Mesendoderm (in vitro differentiated cells): ENCODE results near the gene ABR.

ENCODE experiments used
- DNase-seq: peaks from one replicate; pipeline ENCODE4 v3.0.0; 2013
- H2AK5ac ChIP-seq: 2 replicates; pipeline ENCODE4 v1.6.1; 2013; ENCODE audit warnings: low read length, inconsistent platforms
- H2BK120ac ChIP-seq: 2 replicates; pipeline ENCODE4 v1.6.1; 2013; ENCODE audit warnings: low read depth, mild to moderate bottlenecking, low read length, moderate library complexity, mixed read lengths
- H2BK15ac ChIP-seq: replicated peaks from 2 replicates; pipeline ENCODE4 v1.6.1; 2013; ENCODE audit warnings: low read depth, mild to moderate bottlenecking, moderate library complexity
- H2BK5ac ChIP-seq: 2 replicates; pipeline ENCODE4 v1.6.1; 2013; ENCODE audit warnings: low read length, inconsistent platforms
- H3K18ac ChIP-seq: 2 replicates; pipeline ENCODE4 v1.6.1; 2013; ENCODE audit warnings: mild to moderate bottlenecking, low read length, mixed read lengths
- H3K23ac ChIP-seq: one replicate; pipeline ENCODE4 v1.6.1; 2013; ENCODE audit warnings: low read length
- H3K27ac ChIP-seq: 2 replicates; pipeline ENCODE4 v1.5.1; 2013; ENCODE audit warnings: low read depth, mild to moderate bottlenecking, inconsistent platforms, low read length, moderate library complexity
- H3K27me3 ChIP-seq: 2 replicates; pipeline ENCODE4 v1.6.1; 2013; ENCODE audit warnings: low read length, control low read depth, mild to moderate bottlenecking, inconsistent platforms; ENCODE audit not compliant: insufficient read depth, poor library complexity
- H3K36me3 ChIP-seq: 2 replicates; pipeline ENCODE4 v1.6.1; 2013; ENCODE audit warnings: low read length, inconsistent platforms; ENCODE audit not compliant: control insufficient read depth, insufficient read depth
- H3K4ac ChIP-seq: one replicate; pipeline ENCODE4 v1.6.1; 2013; ENCODE audit warnings: low read depth, mild to moderate bottlenecking, low read length, moderate library complexity
- H3K4me1 ChIP-seq: 2 replicates; pipeline ENCODE4 v1.6.1; 2013; ENCODE audit warnings: low read depth, low read length, inconsistent platforms; ENCODE audit not compliant: control insufficient read depth
- H3K4me2 ChIP-seq: 2 replicates; pipeline ENCODE4 v1.6.1; 2013; ENCODE audit warnings: low read length
- H3K4me3 ChIP-seq: 2 replicates; pipeline ENCODE4 v1.5.1; 2013; ENCODE audit warnings: mild to moderate bottlenecking, low read length
- H3K56ac ChIP-seq: one replicate; pipeline ENCODE4 v1.6.1; 2013; ENCODE audit warnings: low read length
- H3K79me1 ChIP-seq: 2 replicates; pipeline ENCODE4 v1.6.1; 2013; ENCODE audit warnings: low read length, inconsistent platforms
- H3K79me2 ChIP-seq: 2 replicates; pipeline ENCODE4 v1.6.1; 2013; ENCODE audit warnings: mild to moderate bottlenecking, low read length; ENCODE audit not compliant: control insufficient read depth, insufficient read depth
- H3K9ac ChIP-seq: 2 replicates; pipeline ENCODE4 v1.6.1; 2013; ENCODE audit warnings: low read length, inconsistent platforms
- H4K5ac ChIP-seq: one replicate; pipeline ENCODE4 v1.6.1; 2013; ENCODE audit warnings: low read length
- H4K8ac ChIP-seq: one replicate; pipeline ENCODE4 v1.6.1; 2013; ENCODE audit warnings: low read depth, mild to moderate bottlenecking, control low read depth, low read length, moderate library complexity
- WGBS: extraction: QIAGEN DNeasy Blood & Tissue Kit; methylation state at CpG from one replicate; pipeline ENCODE4 v1.1.7; 2013; ENCODE audit warnings: low lambda C conversion rate, missing lambda C conversion rate; ENCODE audit not compliant: insufficient coverage; ENCODE audit errors: extremely low coverage; 5-methylcytosine and 5-hydroxymethylcytosine counted together

The ABR gene

DNA sequence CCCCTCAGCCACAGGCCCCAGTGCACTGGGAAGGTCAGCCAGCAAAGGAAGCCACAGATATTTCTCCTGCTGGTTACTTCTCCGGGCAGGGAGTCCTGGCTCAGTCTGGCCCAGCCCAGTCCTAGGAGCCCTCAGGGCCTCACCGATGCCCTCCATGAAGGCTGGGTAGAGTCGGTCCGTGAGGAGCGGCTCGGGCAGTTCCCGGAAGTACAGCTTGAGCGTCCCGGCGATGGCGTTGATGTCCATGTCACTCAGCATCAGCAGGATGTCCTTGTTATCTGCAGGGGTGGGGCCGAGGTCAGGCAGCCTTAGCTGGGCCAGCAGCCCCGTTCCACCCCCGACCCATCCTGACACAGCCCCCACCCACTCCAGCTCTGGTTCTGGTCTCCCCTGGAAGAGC lies 169.2 kb downstream of the ABR start:
- H4K5ac ChIP-seq: no peak overlapping the region
- no peaks in the 10 kb centered on the region for H3K27me3 ChIP-seq
- no peak overlapping the region for H3K4me2 ChIP-seq
- no peak overlapping the region for H3K4me3 ChIP-seq
- H3K79me2 ChIP-seq: no peaks in the 10 kb centered on the region
- H3K4ac ChIP-seq: no peak overlapping the region
- H2BK15ac ChIP-seq: no peak overlapping the region
- no peak overlapping the region for H4K8ac ChIP-seq
- no peaks in the 10 kb centered on the region for H3K4me1 ChIP-seq
- no peak overlapping the region for H2AK5ac ChIP-seq
- H3K18ac ChIP-seq: no peak overlapping the region
- H2BK5ac ChIP-seq: no peak overlapping the region
- H3K36me3 ChIP-seq: no peaks in the 10 kb centered on the region
- H3K27ac ChIP-seq: no peak overlapping the region
- WGBS: no CpG with 5 or more reads among the region's 14 CpGs
- H3K56ac ChIP-seq: no peak overlapping the region
- no peak overlapping the region for H3K9ac ChIP-seq
- H2BK120ac ChIP-seq: no peak overlapping the region
- DNase-seq: no peak
- no peak overlapping the region for H3K23ac ChIP-seq
- H3K79me1 ChIP-seq: no peaks in the 10 kb centered on the region

DNA sequence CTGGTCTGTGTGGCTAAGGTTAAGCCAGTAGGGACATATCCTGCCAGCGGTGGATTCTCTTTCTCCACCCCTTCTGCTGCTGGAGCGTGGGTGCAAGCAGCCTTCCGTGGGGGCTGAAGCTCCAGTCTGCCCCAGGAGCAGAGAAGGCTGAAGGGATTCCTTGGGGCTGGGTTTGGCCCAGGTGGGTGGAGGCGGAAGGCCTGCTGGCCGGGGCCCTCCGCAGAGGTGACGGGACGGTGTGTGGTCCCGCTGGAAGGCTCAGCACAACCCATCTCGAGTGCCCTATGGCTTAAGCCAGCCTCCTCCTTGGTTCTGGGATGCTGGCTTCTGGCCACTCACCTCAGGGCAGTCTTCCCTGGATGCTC lies 169.7 kb downstream of the ABR start:
- Histone ChIP-seq H3K4me2 (no peak overlapping the region), H3K4me3 (no peak overlapping the region), H4K5ac (no peak overlapping the region), H2BK5ac (no peak overlapping the region), H3K56ac (no peak overlapping the region), H3K27me3 (no peaks in the 10 kb centered on the region), H2BK15ac (no peak overlapping the region), H2BK120ac (no peak overlapping the region), H3K23ac (no peak overlapping the region), H3K27ac (no peak overlapping the region), H4K8ac (no peak overlapping the region), H3K36me3 (no peaks in the 10 kb centered on the region), H2AK5ac (no peak overlapping the region), H3K79me2 (no peaks in the 10 kb centered on the region), H3K79me1 (no peaks in the 10 kb centered on the region), H3K4me1 (no peaks in the 10 kb centered on the region), H3K9ac (no peak overlapping the region), H3K18ac (no peak overlapping the region), H3K4ac (no peak overlapping the region)
- no peak for DNase-seq
- WGBS: no CpG with 5 or more reads among the region's 10 CpGs

DNA sequence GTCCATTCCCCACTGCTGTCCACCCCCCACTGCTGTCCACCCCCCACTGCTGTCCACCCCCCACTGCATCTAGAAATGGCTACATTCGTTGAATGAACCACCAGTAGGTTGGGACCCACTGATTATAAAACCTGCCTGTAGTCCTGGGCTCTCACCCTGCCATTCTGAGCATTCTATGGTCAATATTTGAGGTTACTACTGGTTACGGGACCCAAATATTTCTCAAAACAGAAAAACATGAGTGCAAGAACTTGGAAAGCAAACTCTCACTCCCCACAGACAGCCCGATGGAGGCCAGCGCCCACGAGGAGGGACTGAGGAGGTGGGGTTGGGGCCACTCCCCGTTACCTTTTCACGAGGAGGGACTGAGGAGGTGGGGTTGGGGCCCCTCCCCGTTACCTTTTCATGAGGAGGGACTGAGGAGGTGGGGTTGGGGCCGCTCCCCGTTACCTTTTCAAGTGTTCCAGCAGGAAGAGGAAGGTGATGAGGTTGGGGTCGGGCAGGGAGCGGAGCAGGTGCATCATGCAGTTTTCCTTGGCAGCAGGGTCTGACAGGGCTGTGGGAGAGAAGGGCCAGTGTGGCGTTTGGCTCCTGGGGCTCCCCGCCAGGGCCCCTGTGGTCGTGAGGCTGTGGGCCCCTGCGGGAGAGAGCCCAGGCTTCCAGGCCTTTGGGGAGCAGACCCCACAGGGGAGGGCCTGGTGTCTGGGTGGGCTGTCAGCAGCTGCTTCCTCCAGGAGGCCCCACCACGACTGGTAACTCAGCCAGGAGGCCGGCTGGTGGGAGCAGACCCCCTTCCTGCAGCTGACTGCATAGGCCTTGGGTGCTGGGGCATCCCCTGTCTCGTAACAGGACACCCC lies 170.3 kb downstream of the ABR start:
- Histone ChIP-seq H2BK120ac (no peak overlapping the region), H3K36me3 (no peaks in the 10 kb centered on the region), H3K4ac (no peak overlapping the region), H3K4me1 (no peaks in the 10 kb centered on the region), H3K27me3 (no peaks in the 10 kb centered on the region), H3K9ac (no peak overlapping the region), H2BK15ac (no peak overlapping the region), H4K5ac (no peak overlapping the region), H3K79me1 (no peaks in the 10 kb centered on the region), H3K18ac (no peak overlapping the region), H3K4me2 (no peak overlapping the region), H3K27ac (no peak overlapping the region), H2BK5ac (no peak overlapping the region), H4K8ac (no peak overlapping the region), H3K23ac (no peak overlapping the region), H2AK5ac (no peak overlapping the region), H3K4me3 (no peak overlapping the region), H3K79me2 (no peaks in the 10 kb centered on the region), H3K56ac (no peak overlapping the region)
- WGBS: no CpG with 5 or more reads among the region's 19 CpGs
- DNase-seq: no peak

GRCh38 chr17:1008008-1008761 lies 171.6 kb downstream of the ABR start:
- H4K8ac ChIP-seq: no peak overlapping the region
- H3K79me1 ChIP-seq: no peaks in the 10 kb centered on the region
- no peak overlapping the region for H3K18ac ChIP-seq
- H2BK120ac ChIP-seq: no peak overlapping the region
- H4K5ac ChIP-seq: no peak overlapping the region
- H2BK5ac ChIP-seq: no peak overlapping the region
- H3K27ac ChIP-seq: no peak overlapping the region
- H3K27me3 ChIP-seq: no peaks in the 10 kb centered on the region
- H2AK5ac ChIP-seq: no peak overlapping the region
- no peak overlapping the region for H3K23ac ChIP-seq
- H3K4me3 ChIP-seq: no peak overlapping the region
- no peaks in the 10 kb centered on the region for H3K79me2 ChIP-seq
- no CpG with 5 or more reads among the region's 21 CpGs for WGBS
- H3K4me2 ChIP-seq: no peak overlapping the region
- H3K4me1 ChIP-seq: no peaks in the 10 kb centered on the region
- DNase-seq: no peak
- no peak overlapping the region for H3K56ac ChIP-seq
- H3K36me3 ChIP-seq: no peaks in the 10 kb centered on the region
- H3K4ac ChIP-seq: no peak overlapping the region
- H3K9ac ChIP-seq: no peak overlapping the region
- no peak overlapping the region for H2BK15ac ChIP-seq

DNA sequence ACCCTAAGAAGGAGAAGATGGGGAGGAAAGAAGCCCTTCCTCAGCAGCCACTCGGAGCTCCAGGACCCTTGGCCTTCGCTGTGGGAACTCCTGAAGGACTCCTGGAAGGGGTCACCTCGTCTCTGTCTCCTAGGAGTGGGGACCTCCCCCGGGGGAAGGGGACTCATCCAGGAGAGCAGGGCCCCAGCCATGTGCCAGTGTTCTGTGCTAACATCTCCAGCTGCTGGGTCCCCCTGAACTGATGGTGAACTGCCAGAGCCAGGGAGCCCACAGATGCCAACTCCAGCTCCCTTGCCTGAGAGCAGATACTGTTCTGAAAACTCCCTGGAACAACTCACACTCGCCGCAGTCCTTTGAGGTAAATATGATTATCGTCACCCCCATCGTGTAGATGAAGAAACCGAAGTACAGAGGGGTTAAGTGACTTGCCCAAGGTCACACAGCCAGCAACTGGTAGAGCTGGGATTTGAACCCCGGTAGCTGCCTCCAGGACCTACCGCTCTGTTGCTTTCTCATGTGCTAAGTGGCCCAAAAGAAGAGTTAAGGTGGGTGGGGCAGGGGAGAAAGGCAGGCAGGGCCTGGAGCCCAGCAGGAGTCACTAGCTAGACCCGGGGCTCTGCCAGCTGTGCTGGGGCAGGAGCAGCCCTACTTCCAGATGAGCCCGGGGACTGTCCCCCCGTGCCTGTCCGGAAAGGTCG lies 172.3 kb downstream of the ABR start:
- Histone ChIP-seq H3K36me3 (no peaks in the 10 kb centered on the region), H2BK120ac (no peak overlapping the region), H3K27me3 (no peaks in the 10 kb centered on the region), H4K5ac (no peak overlapping the region), H2BK15ac (no peak overlapping the region), H3K18ac (no peak overlapping the region), H3K23ac (no peak overlapping the region), H3K27ac (no peak overlapping the region), H3K4me1 (no peaks in the 10 kb centered on the region), H3K4me3 (no peak overlapping the region), H4K8ac (no peak overlapping the region), H3K79me1 (no peaks in the 10 kb centered on the region), H3K56ac (no peak overlapping the region), H2AK5ac (no peak overlapping the region), H3K9ac (no peak overlapping the region), H3K4me2 (no peak overlapping the region), H3K4ac (no peak overlapping the region), H3K79me2 (no peaks in the 10 kb centered on the region), H2BK5ac (no peak overlapping the region)
- DNase-seq: no peak
- WGBS: no CpG with 5 or more reads among the region's 16 CpGs
